GM21619 (cell line): ENCODE results near the gene ABHD4.
"Not testable (repeated sequence)": the region's sequence is repeated elsewhere in the genome, so short reads cannot be mapped to it uniquely, and the experiment has no call there.

Source experiments
- ATAC-seq: cut with Tn5 transposase; IDR thresholded peaks from one replicate; pipeline ENCODE4 v1.9.1; 2021; ENCODE audit not compliant: unreplicated experiment

The ABHD4 gene

GRCh38 chr14:22561661-22562579 lies 36.2 kb upstream of the ABHD4 start:
- no peak for ATAC-seq

DNA sequence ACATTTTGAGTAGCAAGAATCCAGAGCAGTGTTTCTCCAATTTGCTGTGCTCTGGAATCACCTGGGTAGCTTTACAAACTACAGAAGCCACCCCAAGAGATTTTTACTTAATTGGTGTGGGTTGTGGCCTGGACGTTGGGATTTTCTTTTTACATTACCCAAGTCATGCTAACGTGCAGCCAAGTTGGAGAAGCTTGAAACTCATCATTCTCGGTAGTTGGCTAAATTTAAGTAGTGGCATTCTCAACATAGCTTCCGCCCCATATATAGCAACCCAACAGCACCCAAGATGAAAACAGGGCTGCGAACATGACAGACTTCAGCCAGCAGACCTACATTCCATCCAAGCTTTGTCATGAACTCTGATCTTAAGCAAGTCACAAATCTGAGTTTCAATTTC lies 34.1 kb upstream of the ABHD4 start:
- ATAC-seq, result no peak

GRCh38 chr14:22564463-22564862 lies 33.6 kb upstream of the ABHD4 start:
- ATAC-seq, result no peak

DNA sequence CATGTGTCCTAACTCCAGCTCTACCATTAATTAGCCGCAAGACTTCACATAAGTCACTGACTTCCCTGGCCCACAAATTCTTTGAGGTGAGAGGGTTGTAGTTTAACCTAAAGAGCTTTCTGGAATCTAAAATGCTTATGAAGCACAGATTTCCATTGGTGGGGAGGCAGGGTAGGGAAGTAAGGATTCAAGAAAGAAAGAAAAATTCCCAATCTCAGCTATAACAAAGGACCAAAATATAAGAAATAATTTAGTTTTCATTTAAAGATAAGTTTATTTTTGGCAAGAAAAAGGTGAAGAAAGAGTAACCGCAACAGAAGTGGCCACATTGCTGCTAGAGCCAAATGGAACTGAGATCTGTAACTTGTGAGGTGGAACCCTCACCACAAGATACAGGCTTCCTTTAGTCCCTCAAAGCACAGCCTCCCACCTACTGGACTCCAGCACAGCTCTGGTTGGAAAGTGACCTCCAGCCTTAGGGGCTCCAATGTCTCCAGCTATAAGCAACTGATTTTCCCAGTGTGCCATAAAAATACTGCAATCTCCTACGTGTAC lies 32.6 kb upstream of the ABHD4 start:
- peak; percentile 37 for ATAC-seq

DNA sequence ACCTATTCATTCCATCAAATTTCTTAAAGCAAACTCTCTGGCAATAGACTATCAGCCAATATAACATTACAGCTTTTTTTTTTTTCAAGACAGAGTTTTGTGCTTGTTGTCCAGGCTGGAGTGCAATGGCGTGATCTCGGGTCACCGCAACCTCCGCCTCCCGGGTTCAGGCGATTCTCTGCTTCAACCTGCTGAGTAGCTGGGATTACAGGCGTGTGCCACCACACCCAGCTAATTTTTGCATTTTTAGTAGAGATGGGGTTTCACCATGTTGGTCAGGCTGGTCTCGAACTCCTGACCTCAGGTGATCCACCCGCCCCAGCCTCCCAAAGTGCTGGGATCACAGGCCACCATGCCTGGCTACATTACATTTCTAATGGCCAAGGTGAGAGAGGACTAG lies 31.8 kb upstream of the ABHD4 start:
- ATAC-seq, result not testable (repeated sequence)

GRCh38 chr14:22566845-22567244 lies 31.3 kb upstream of the ABHD4 start:
- ATAC-seq, result no peak

DNA sequence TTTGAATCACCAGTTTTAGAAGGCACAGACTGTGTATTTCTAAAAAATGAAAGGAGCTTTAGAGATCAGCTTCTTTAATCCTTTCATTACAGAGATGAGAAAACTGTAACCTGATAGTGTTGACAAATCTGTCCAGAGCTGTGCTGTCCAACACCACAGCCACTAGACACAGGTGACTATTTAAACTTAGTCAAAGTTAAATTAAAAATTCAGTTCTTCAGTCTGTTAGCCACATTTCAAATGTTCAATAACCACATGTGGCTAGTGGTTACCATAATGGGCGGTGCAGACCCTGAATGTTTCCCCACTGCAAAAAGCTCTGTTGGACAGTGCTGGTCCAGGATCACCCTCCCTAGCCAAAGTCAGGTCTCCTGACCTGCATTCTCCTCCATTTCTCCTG lies 30.7 kb upstream of the ABHD4 start:
- no peak for ATAC-seq

DNA sequence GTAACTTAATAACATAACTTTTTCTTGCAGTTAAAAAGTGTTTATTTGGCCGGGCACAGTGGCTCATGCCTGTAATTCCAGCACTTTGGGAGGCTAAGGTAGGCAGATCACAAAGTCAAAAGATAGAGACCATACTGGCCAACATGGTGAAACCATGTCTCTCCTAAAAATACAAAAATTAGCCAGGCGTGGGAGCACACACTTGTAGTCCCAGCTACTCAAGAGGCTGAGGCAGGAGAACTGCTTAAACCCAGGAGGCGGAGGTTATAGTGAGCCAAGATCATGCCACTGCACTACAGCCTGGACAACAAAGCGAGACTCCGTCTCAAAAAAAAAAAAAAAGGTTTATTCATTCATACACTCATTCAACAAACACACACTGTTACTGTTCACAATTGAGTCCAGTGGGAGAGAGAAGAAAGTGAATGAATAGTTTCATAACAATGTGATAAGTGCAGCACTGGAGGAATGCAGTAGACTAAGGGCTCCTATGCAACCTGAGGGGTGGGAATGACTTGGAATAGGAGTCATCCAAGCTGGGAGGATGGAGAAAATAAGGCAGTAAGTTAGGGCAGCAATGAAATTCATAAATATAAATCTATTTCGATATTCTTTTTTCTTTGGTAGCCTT lies 28.9 kb upstream of the ABHD4 start:
- ATAC-seq, result no peak

DNA sequence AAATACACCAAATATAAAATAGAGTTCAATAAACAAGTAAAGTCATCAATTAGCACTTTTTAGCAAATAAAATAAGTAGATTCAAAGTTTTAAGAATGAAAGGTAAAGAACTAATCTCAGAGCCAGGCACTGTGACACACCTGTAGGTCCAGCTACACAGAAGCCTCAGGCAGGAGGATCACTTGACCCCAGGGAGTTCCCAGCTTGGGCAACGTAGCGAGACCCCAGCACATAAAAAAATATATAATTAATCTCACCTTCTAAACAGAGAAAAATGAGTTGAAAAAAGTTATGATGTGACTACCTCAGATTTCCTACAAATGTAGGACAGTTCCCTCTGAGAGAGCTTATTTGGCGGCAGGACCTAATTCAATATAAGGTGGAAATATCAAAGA lies 28.4 kb upstream of the ABHD4 start:
- no peak for ATAC-seq

GRCh38 chr14:22570132-22570949 lies 27.8 kb upstream of the ABHD4 start:
- no peak for ATAC-seq

DNA sequence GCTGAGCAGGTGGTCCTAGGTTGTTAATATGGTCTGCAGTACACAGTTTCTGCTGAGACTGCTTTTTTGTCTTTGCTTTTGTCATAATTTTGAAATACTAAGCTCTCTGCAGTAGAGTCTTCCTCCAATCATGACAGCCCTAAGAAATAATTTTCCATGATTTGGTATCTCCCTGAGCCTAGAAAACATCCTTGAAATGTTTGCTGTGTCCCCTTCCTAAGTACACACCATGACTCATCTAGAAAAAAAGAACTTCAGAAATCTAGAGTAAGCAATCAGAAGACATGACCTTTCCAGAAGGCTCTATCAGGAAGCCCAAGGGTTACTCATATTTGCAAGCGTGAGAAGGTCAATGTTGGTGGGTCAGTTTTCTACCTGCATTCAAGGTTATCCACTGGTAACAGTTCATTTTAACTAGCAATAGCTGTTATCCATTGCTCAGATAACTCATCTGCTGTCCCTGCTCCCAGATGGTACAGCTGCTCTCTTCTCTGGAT lies 25.5 kb upstream of the ABHD4 start:
- ATAC-seq, result no peak

GRCh38 chr14:22573804-22574203 lies 24.3 kb upstream of the ABHD4 start:
- no peak for ATAC-seq

DNA sequence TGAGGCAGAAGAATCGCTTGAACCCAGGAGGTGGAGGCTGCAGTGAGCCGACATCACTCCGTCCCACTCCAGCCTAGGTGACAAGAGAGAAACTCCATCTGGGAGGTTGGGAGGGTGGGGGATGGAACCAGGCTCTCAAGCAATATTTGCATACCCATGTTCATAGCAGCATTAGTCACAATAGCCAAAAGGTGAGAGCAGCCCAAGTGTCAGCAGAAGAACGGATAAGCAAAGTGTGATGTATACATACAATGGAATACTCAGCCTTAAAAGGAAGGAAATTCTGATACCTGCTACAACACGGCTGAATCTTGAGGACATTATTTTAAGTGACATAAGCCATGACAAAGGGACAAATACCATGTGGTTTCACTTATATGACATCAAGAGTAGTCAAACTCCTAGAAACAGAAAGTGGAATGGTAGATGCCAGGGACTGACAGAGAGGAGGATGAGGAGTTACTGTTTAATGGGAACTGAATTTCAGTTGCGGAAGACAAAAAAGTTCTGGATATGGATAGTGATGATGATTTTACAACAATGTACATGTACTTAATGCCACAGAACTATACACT lies 20.7 kb upstream of the ABHD4 start:
- ATAC-seq, result no peak

DNA sequence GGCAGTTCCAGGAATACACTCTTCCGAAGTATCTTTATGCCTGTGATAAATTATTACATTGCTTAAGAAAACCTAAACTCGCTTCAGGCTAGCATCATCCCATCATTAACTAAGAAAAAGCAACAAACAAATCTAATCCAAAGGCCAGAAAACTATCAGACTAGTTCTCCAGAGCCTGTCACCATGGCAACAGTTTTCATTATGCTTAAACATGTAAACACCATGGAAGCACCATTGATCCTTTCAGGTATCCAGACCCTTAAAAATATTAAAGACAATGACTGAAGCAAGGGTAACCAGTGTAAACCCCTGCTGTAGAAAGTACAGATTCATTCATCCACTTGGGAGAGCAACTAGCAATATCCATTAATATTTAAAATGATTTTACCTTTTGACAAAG lies 18.9 kb upstream of the ABHD4 start:
- no peak for ATAC-seq

DNA sequence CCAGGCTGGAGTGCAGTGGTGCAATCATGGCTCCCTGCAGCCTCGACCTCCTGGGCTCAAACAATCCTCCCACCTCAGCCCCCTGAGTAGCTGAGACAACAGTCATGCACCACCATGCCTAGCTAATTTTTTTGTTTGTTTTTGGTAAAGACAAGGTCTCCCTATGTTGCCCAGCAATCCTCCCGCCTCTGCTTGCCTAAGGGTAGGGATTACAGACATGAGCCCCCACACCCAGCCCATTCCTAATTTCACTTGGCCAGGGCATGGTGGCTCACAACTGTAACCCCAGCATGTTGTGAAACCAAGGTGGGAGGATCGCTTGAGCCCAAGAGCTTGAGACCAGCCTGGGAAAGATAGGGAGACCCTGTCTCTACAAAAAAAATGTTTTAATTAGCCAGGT lies 18.2 kb upstream of the ABHD4 start:
- no peak for ATAC-seq

GRCh38 chr14:22580625-22581024 lies 17.5 kb upstream of the ABHD4 start:
- no peak for ATAC-seq

GRCh38 chr14:22583994-22584393 lies 14.1 kb upstream of the ABHD4 start:
- ATAC-seq, result no peak

GRCh38 chr14:22587247-22587646 lies 10.9 kb upstream of the ABHD4 start:
- ATAC-seq, result no peak

GRCh38 chr14:22587677-22588422 lies 10.2 kb upstream of the ABHD4 start:
- ATAC-seq, result not testable (repeated sequence)

DNA sequence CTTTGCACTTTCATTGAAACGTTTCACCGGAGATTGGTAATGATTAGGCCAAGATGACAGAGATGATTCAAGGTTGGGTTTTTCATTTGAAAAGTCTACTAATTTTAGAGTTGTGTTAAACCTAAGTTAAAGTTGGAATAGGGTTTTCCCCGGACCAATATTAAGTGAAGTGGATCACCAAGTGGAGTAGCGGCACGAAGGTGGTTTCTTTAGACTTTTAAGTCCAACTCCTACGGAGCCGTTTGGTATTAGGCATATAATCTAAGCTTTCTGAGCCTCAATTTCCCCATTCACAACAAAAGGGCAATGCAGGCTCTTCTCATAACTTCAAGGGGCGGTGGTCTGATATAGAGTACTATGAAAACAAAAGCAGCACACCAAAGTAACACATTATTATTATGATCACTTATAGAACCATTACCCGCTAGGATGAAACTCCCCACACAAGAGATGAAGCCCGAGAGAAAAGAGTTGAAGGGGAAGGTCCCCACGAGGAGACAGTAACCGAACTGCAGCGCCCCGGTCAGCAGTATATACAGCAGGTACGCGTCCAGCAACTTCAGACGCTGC lies 9.5 kb upstream of the ABHD4 start:
- peak; percentile 8 for ATAC-seq
